ENCODE results near the gene TMEM214. TPM values are rescaled to one million over a fixed set of nuclear protein-coding genes. Genes with fewer than 3 reads are reported as not detected.

The TMEM214 gene
- total and polyA plus RNA-seq, 4 donors = 30.2 to 106 (median 94.9) TPM

GRCh38 chr2:27025861-27026851 lies 6.6 kb upstream of the TMEM214 start:
- intact Hi-C loops (cut with DNase I) = no loop called here
- WGBS, 2 donors = 89 to 90% methylated on average over 24 of the region's 24 CpGs

GRCh38 chr2:27027211-27027651 lies 5.5 kb upstream of the TMEM214 start:
- Histone ChIP-seq H3K27ac (ENCODE audit: low read depth in 1 of 2, low read length in 2 of 2) (no peak overlapping the region), H3K4me1 (ENCODE audit: control insufficient read depth in 1 of 2, insufficient read depth in 2 of 2, low read length in 2 of 2) (no peaks in the 10 kb centered on the region), H3K9me3 (ENCODE audit: control insufficient read depth, low read length) (no peaks in the 10 kb centered on the region), H3K27me3 (ENCODE audit: control insufficient read depth in 1 of 2, insufficient read depth in 2 of 2, low read length in 1 of 2) (no peaks in the 10 kb centered on the region), H3K4me3 (ENCODE audit: low read length in 2 of 2) (no peak overlapping the region), H3K36me3 (ENCODE audit: control insufficient read depth in 1 of 2, insufficient read depth in 2 of 2, low read length in 1 of 2) (peaks cover 0 to 2% of the 10 kb centered on the region in 2 donors)
- intact Hi-C loops (cut with DNase I) = no loop called here
- DNase-seq (no peak), ATAC-seq (ENCODE audit: low FRiP score) (no peak)
- WGBS, 2 donors = 88 to 90% methylated on average over 10 of the region's 10 CpGs

More at GRCh38 chr2:27025861-27026851, 6.6 kb upstream of the TMEM214 start:
- Histone ChIP-seq H3K4me3 (ENCODE audit: low read length in 2 of 2) (no peak overlapping the region), H3K9me3 (ENCODE audit: control insufficient read depth, low read length) (no peaks in the 10 kb centered on the region), H3K27me3 (ENCODE audit: control insufficient read depth in 1 of 2, insufficient read depth in 2 of 2, low read length in 1 of 2) (no peaks in the 10 kb centered on the region), H3K27ac (ENCODE audit: low read depth in 1 of 2, low read length in 2 of 2) (no peak overlapping the region), H3K36me3 (ENCODE audit: control insufficient read depth in 1 of 2, insufficient read depth in 2 of 2, low read length in 1 of 2) (peaks cover 0 to 2% of the 10 kb centered on the region in 2 donors), H3K4me1 (ENCODE audit: control insufficient read depth in 1 of 2, insufficient read depth in 2 of 2, low read length in 2 of 2) (no peaks in the 10 kb centered on the region)
- ATAC-seq (ENCODE audit: low FRiP score) (no peak), DNase-seq (no peak)

- DNase-seq (no peak), ATAC-seq (ENCODE audit: low FRiP score) (no peak)
- H3K27me3 ChIP-seq (ENCODE audit: control insufficient read depth in 1 of 2, insufficient read depth in 2 of 2, low read length in 1 of 2) = no peaks in the 10 kb centered on the region
- no peaks in the 10 kb centered on the region for H3K9me3 ChIP-seq (ENCODE audit: control insufficient read depth, low read length)
- 90 to 94% methylated on average over 2 of the region's 2 CpGs for WGBS, 2 donors
- intact Hi-C loops (cut with DNase I) = no loop called here
- peaks cover 0 to 3% of the 10 kb centered on the region in 2 donors for H3K4me1 ChIP-seq (ENCODE audit: control insufficient read depth in 1 of 2, insufficient read depth in 2 of 2, low read length in 2 of 2)
- no peaks in the 10 kb centered on the region for H3K36me3 ChIP-seq (ENCODE audit: control insufficient read depth in 1 of 2, insufficient read depth in 2 of 2, low read length in 1 of 2)
- no peak overlapping the region for H3K27ac ChIP-seq (ENCODE audit: low read depth in 1 of 2, low read length in 2 of 2)
- no peak overlapping the region for H3K4me3 ChIP-seq (ENCODE audit: low read length in 2 of 2)
Observed at GRCh38 chr2:27029051-27029450, 3.7 kb upstream of the TMEM214 start.

- peak overlapping the region in 1 of 2 donors; percentile 79 for H3K27ac ChIP-seq (ENCODE audit: low read depth in 1 of 2, low read length in 2 of 2)
- intact Hi-C loops (cut with DNase I) = loop anchor here (5.0 kb wide), 1 partner anchor 49 kb away; no protein-coding TSS in a partner anchor
- H3K4me3 ChIP-seq (ENCODE audit: low read length in 2 of 2) = peak overlapping the region; percentile 67 to 71
- H3K36me3 ChIP-seq (ENCODE audit: control insufficient read depth in 1 of 2, insufficient read depth in 2 of 2, low read length in 1 of 2) = peaks cover 0 to 8% of the 10 kb centered on the region in 2 donors
- no peaks in the 10 kb centered on the region for H3K27me3 ChIP-seq (ENCODE audit: control insufficient read depth in 1 of 2, insufficient read depth in 2 of 2, low read length in 1 of 2)
- H3K9me3 ChIP-seq (ENCODE audit: control insufficient read depth, low read length) = no peaks in the 10 kb centered on the region
- 2% methylated on average over 11 of the region's 11 CpGs for WGBS, 2 donors
- H3K4me1 ChIP-seq (ENCODE audit: control insufficient read depth in 1 of 2, insufficient read depth in 2 of 2, low read length in 2 of 2) = peaks cover 0 to 3% of the 10 kb centered on the region in 2 donors
- DNase-seq (no peak), ATAC-seq (ENCODE audit: low FRiP score) (peak; percentile 1)
Observed at GRCh38 chr2:27033253-27033852, 588 bp downstream of the TMEM214 start.

- H3K27ac ChIP-seq (ENCODE audit: low read depth in 1 of 2, low read length in 2 of 2) = no peak overlapping the region
- no peak overlapping the region for H3K4me3 ChIP-seq (ENCODE audit: low read length in 2 of 2)
- H3K9me3 ChIP-seq (ENCODE audit: control insufficient read depth, low read length) = no peaks in the 10 kb centered on the region
- WGBS, 2 donors = 83 to 88% methylated on average over 6 of the region's 6 CpGs
- H3K36me3 ChIP-seq (ENCODE audit: control insufficient read depth in 1 of 2, insufficient read depth in 2 of 2, low read length in 1 of 2) = peaks cover 0 to 16% of the 10 kb centered on the region in 2 donors
- intact Hi-C loops (cut with DNase I) = no loop called here
- no peaks in the 10 kb centered on the region for H3K27me3 ChIP-seq (ENCODE audit: control insufficient read depth in 1 of 2, insufficient read depth in 2 of 2, low read length in 1 of 2)
- ATAC-seq (ENCODE audit: low FRiP score) (no peak), DNase-seq (peak in 1 of 2 donors; percentile 62)
- peaks cover 0 to 3% of the 10 kb centered on the region in 2 donors for H3K4me1 ChIP-seq (ENCODE audit: control insufficient read depth in 1 of 2, insufficient read depth in 2 of 2, low read length in 2 of 2)
Observed at GRCh38 chr2:27038012-27038411, 5.2 kb downstream of the TMEM214 start.

- no peak overlapping the region for H3K4me3 ChIP-seq (ENCODE audit: low read length in 2 of 2)
- 82 to 84% methylated on average over 17 of the region's 17 CpGs for WGBS, 2 donors
- H3K27ac ChIP-seq (ENCODE audit: low read depth in 1 of 2, low read length in 2 of 2) = no peak overlapping the region
- intact Hi-C loops (cut with DNase I) = no loop called here
- no peak for ATAC-seq (ENCODE audit: low FRiP score)
- peaks cover 0 to 16% of the 10 kb centered on the region in 2 donors for H3K36me3 ChIP-seq (ENCODE audit: control insufficient read depth in 1 of 2, insufficient read depth in 2 of 2, low read length in 1 of 2)
- H3K27me3 ChIP-seq (ENCODE audit: control insufficient read depth in 1 of 2, insufficient read depth in 2 of 2, low read length in 1 of 2) = no peaks in the 10 kb centered on the region
- H3K4me1 ChIP-seq (ENCODE audit: control insufficient read depth in 1 of 2, insufficient read depth in 2 of 2, low read length in 2 of 2) = peaks cover 0 to 2% of the 10 kb centered on the region in 2 donors
- H3K9me3 ChIP-seq (ENCODE audit: control insufficient read depth, low read length) = no peaks in the 10 kb centered on the region
- peak in 1 of 2 donors; percentile 71 for DNase-seq
Observed at GRCh38 chr2:27038631-27039339, 6.0 kb downstream of the TMEM214 start.

- Histone ChIP-seq H3K9me3 (ENCODE audit: control insufficient read depth, low read length) (no peaks in the 10 kb centered on the region), H3K4me3 (ENCODE audit: low read length in 2 of 2) (no peak overlapping the region), H3K4me1 (ENCODE audit: control insufficient read depth in 1 of 2, insufficient read depth in 2 of 2, low read length in 2 of 2) (no peaks in the 10 kb centered on the region), H3K27ac (ENCODE audit: low read depth in 1 of 2, low read length in 2 of 2) (no peak overlapping the region), H3K36me3 (ENCODE audit: control insufficient read depth in 1 of 2, insufficient read depth in 2 of 2, low read length in 1 of 2) (peaks cover 0 to 16% of the 10 kb centered on the region in 2 donors), H3K27me3 (ENCODE audit: control insufficient read depth in 1 of 2, insufficient read depth in 2 of 2, low read length in 1 of 2) (no peaks in the 10 kb centered on the region)
- ATAC-seq (ENCODE audit: low FRiP score) (no peak), DNase-seq (peak in 1 of 2 donors; percentile 50)
- intact Hi-C loops (cut with DNase I) = no loop called here
- WGBS, 2 donors = 89 to 90% methylated on average over 6 of the region's 6 CpGs
Observed at GRCh38 chr2:27039426-27039825, 6.7 kb downstream of the TMEM214 start.

GRCh38 chr2:27039871-27040270 lies 7.1 kb downstream of the TMEM214 start:
- ATAC-seq (ENCODE audit: low FRiP score) (no peak), DNase-seq (peak in 1 of 2 donors; percentile 62)
- intact Hi-C loops (cut with DNase I) = loop anchor here in 1 of 2 donors (5.0 kb wide), 1 partner anchor 37 kb away; the partner anchor contains the start of gene EMILIN1
- no peaks in the 10 kb centered on the region for H3K9me3 ChIP-seq (ENCODE audit: control insufficient read depth, low read length)
- no peak overlapping the region for H3K27ac ChIP-seq (ENCODE audit: low read depth in 1 of 2, low read length in 2 of 2)
- no peak overlapping the region for H3K4me3 ChIP-seq (ENCODE audit: low read length in 2 of 2)
- H3K36me3 ChIP-seq (ENCODE audit: control insufficient read depth in 1 of 2, insufficient read depth in 2 of 2, low read length in 1 of 2) = peaks cover 0 to 16% of the 10 kb centered on the region in 2 donors
- WGBS, 2 donors = 91 to 97% methylated on average over 7 of the region's 7 CpGs
- H3K27me3 ChIP-seq (ENCODE audit: control insufficient read depth in 1 of 2, insufficient read depth in 2 of 2, low read length in 1 of 2) = no peaks in the 10 kb centered on the region
- H3K4me1 ChIP-seq (ENCODE audit: control insufficient read depth in 1 of 2, insufficient read depth in 2 of 2, low read length in 2 of 2) = no peaks in the 10 kb centered on the region

All from aorta (tissue), 5 donors.